SK-N-MC (cell line): ENCODE data around the gene ZNF516.

ENCODE experiments used
- DNase-seq: peaks from one replicate; pipeline ENCODE4 v3.0.0-alpha.2; 2011; ENCODE audit warnings: low read depth, low spot score
- H3K27ac ChIP-seq: fragments of 200-600 bp; sonication (generic); 2 replicates; pipeline ENCODE4 v1.5.1; 2016; ENCODE audit warnings: mixed run types
- H3K36me3 ChIP-seq: fragments of 200-600 bp; sonication (generic); 2 replicates; pipeline ENCODE4 v1.6.1; 2017; ENCODE audit warnings: antibody characterized with exemption, low read length, mixed read lengths; ENCODE audit not compliant: insufficient read depth
- H3K4me3 ChIP-seq: fragments of 200-600 bp; sonication (generic); 2 replicates; pipeline ENCODE4 v1.5.1; 2016
- H3K9ac ChIP-seq: fragments of 200-600 bp; sonication (generic); 2 replicates; pipeline ENCODE4 v1.8.0; 2017; ENCODE audit warnings: mixed run types, mixed read lengths; ENCODE audit not compliant: insufficient read length
- H3K9me3 ChIP-seq: fragments of 200-600 bp; sonication (generic); 2 replicates; pipeline ENCODE4 v1.6.1; 2017; ENCODE audit warnings: low read depth, mild to moderate bottlenecking, antibody characterized with exemption, low read length, moderate library complexity, mixed read lengths
- EZH2 ChIP-seq: fragments of 200-600 bp; sonication (generic); IDR thresholded peaks from one replicate; pipeline ENCODE4 v1.6.1; 2017; ENCODE audit warnings: antibody characterized with exemption
- FOXP2 ChIP-seq: optimal IDR thresholded peaks from 2 replicates; pipeline ENCODE3; 2011; ENCODE audit warnings: mild to moderate bottlenecking, moderate library complexity; ENCODE audit not compliant: insufficient read depth; ENCODE audit errors: extremely low read length, control extremely low read depth
- POLR2AphosphoS5 ChIP-seq: IDR thresholded peaks from 2 replicates; pipeline ENCODE4 v1.6.1; 2012; ENCODE audit warnings: mild to moderate bottlenecking, low read depth, low read length, borderline replicate concordance

ZNF516 gene

GRCh38 chr18:76528477-76529432 is 33.7 kb upstream of the ZNF516 start:
- no peaks in the 10 kb centered on the region for H3K9me3 ChIP-seq
- no peak for TF ChIP-seq FOXP2
- no peak for TF ChIP-seq EZH2
- DNase-seq, result no peak
- H3K36me3 ChIP-seq, result no peaks in the 10 kb centered on the region
- H3K9ac ChIP-seq, result no peak overlapping the region
- no peak overlapping the region for H3K4me3 ChIP-seq
- H3K27ac ChIP-seq, result no peak overlapping the region

- Histone ChIP-seq H3K36me3 (no peaks in the 10 kb centered on the region), H3K9me3 (no peaks in the 10 kb centered on the region), H3K9ac (no peak overlapping the region), H3K27ac (no peak overlapping the region), H3K4me3 (no peak overlapping the region; the same call in 1 of the 2 replicates)
- no peak for DNase-seq
- TF ChIP-seq EZH2 (no peak), POLR2AphosphoS5 (no peak), FOXP2 (no peak)
Measured at GRCh38 chr18:76525911-76526310, 30.9 kb upstream of the ZNF516 start.

- no peak overlapping the region for H3K27ac ChIP-seq
- TF ChIP-seq FOXP2 (no peak), EZH2 (no peak), POLR2AphosphoS5 (no peak)
- H3K9ac ChIP-seq, result no peak overlapping the region
- no peak for DNase-seq
- H3K36me3 ChIP-seq, result no peaks in the 10 kb centered on the region
- peak overlapping the region; percentile 64 for H3K4me3 ChIP-seq
- no peaks in the 10 kb centered on the region for H3K9me3 ChIP-seq
Measured at GRCh38 chr18:76524900-76525698, 30.1 kb upstream of the ZNF516 start.

- Histone ChIP-seq H3K9ac (no peak overlapping the region), H3K27ac (no peak overlapping the region), H3K36me3 (no peaks in the 10 kb centered on the region), H3K4me3 (no peak overlapping the region), H3K9me3 (no peaks in the 10 kb centered on the region)
- TF ChIP-seq POLR2AphosphoS5, result no peak
- TF ChIP-seq FOXP2, result no peak
- no peak for TF ChIP-seq EZH2
- no peak for DNase-seq
Measured at GRCh38 chr18:76524477-76524876, 29.4 kb upstream of the ZNF516 start.

GRCh38 chr18:76522551-76522950 is 27.5 kb upstream of the ZNF516 start:
- no peak for DNase-seq
- Histone ChIP-seq H3K9ac (no peak overlapping the region), H3K36me3 (no peaks in the 10 kb centered on the region), H3K4me3 (no peak overlapping the region), H3K27ac (no peak overlapping the region), H3K9me3 (no peaks in the 10 kb centered on the region)
- TF ChIP-seq POLR2AphosphoS5 (no peak), EZH2 (no peak), FOXP2 (no peak)

- Histone ChIP-seq H3K9me3 (no peaks in the 10 kb centered on the region), H3K9ac (no peak overlapping the region), H3K36me3 (no peaks in the 10 kb centered on the region), H3K27ac (no peak overlapping the region), H3K4me3 (no peak overlapping the region)
- no peak for DNase-seq
- no peak for TF ChIP-seq FOXP2
- TF ChIP-seq POLR2AphosphoS5, result no peak
- TF ChIP-seq EZH2, result no peak
Measured at GRCh38 chr18:76522122-76522503, 27.1 kb upstream of the ZNF516 start.

GRCh38 chr18:76521417-76522121 is 26.5 kb upstream of the ZNF516 start:
- no peaks in the 10 kb centered on the region for H3K36me3 ChIP-seq
- H3K9ac ChIP-seq, result no peak overlapping the region
- no peak overlapping the region for H3K27ac ChIP-seq
- H3K9me3 ChIP-seq, result no peaks in the 10 kb centered on the region
- H3K4me3 ChIP-seq, result no peak overlapping the region
- DNase-seq, result no peak
- TF ChIP-seq EZH2 (no peak), POLR2AphosphoS5 (no peak), FOXP2 (no peak)
